ENCODE results near the gene FLAD1. TPM values are rescaled to one million over a fixed set of nuclear protein-coding genes. Genes with fewer than 3 reads are reported as not detected.
A peak's percentile ranks its signal among the peaks of the same experiment; 100 is the strongest.

The FLAD1 gene
- total RNA-seq, 4 donors from 2014 or later, result 12.8 to 23.5 (median 20.7) TPM

DNA sequence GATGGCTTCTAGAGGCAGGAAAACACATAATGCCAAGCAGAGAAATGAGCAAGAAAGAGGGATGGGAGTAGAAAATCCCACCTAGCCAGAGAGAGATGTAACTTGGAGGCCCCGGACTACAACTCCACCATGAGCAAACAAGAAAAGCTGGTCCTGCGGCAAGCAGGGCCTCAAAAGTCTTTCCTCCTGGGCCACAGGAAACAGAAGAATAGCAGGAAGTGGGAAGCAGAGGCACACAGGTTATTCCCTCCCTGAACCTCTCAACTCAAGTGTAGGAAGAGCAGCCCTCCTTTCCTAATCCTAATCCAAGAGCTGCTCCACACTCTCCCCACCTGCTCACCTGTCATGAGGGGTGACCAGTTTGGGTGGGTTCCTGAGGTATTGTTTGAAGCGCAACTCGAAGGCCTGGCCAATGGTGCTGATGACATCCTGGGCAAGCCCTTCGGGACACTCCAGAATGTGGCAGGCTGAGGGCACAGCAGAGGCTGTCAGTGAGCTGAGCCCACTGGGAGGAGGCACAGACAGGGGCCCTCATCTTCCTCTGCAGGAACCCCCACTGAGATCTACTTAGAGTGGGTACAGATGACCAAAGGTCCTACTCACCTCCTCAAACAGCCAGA is 15.7 kb upstream of the FLAD1 start:
- no peak overlapping the region for H3K4me3 ChIP-seq
- peaks cover 0 to 70% (median 38%) of the 10 kb centered on the region in 3 donors for H3K4me1 ChIP-seq
- H3K27ac ChIP-seq, result peak overlapping the region in 3 of 4 donors; percentile 64 to 99 (median 95)
- no peaks in the 10 kb centered on the region for H3K27me3 ChIP-seq
- no peak for ATAC-seq
- H3K9me3 ChIP-seq, result no peaks in the 10 kb centered on the region
- TF ChIP-seq, protein P1, sequence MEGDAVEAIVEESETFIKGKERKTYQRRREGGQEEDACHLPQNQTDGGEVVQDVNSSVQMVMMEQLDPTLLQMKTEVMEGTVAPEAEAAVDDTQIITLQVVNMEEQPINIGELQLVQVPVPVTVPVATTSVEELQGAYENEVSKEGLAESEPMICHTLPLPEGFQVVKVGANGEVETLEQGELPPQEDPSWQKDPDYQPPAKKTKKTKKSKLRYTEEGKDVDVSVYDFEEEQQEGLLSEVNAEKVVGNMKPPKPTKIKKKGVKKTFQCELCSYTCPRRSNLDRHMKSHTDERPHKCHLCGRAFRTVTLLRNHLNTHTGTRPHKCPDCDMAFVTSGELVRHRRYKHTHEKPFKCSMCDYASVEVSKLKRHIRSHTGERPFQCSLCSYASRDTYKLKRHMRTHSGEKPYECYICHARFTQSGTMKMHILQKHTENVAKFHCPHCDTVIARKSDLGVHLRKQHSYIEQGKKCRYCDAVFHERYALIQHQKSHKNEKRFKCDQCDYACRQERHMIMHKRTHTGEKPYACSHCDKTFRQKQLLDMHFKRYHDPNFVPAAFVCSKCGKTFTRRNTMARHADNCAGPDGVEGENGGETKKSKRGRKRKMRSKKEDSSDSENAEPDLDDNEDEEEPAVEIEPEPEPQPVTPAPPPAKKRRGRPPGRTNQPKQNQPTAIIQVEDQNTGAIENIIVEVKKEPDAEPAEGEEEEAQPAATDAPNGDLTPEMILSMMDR (IDR thresholded peaks at IDR 0.05), result no peak
- TF ChIP-seq EP300 (IDR thresholded peaks at IDR 0.05), result no peak
- TF ChIP-seq POLR2A (IDR thresholded peaks at IDR 0.05), result no peak
- 80% methylated on average over 2 of the region's 5 CpGs; no CpG with 5 or more reads in 1 of the 2 donors for WGBS, 2 donors (ENCODE audit: low coverage in 1 of 2)
- peaks cover 0 to 63% of the 10 kb centered on the region in 2 donors for H3K36me3 ChIP-seq

DNA sequence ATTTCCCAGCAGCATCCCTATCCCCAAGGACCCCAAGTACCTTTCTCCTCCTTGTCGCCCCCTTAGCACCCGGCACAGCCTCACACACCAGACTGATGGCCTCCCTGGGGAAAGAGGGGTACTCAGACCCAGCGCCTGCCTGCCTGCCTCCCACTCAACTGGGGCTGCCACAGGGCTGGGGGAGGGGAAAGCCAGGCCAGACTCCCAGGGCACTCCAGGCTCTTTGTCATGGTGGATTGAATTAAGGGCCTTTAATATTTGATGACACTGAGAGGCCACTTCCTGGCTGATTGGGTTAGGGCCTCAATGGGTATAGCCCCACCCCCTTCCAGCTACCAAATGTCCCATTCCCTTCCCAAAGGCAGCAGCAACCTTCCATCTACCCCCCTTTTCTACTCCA is 14.4 kb upstream of the FLAD1 start:
- peak overlapping the region in 1 of 2 donors; percentile 55 for H3K4me3 ChIP-seq

DNA sequence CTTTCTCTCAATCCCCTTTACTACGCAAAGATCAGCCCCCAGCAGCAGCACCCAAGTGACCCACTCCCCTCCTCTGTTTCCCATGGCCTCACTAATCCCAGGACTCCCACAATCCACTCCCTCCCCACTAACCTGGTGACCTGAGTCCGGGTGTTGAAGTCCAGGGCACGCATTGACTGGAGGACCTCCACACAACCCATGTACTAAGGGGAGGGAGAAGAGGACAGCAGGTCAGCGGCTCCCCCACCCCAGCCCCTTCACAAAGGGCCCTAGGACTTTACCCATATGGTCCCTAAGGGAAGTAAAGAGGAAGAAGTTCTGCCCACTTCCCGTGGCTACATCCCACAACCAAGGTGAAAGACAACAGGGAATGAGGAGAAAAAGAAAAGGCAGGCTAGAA is 13.9 kb upstream of the FLAD1 start:
- no peaks in the 10 kb centered on the region for H3K27me3 ChIP-seq
- H3K36me3 ChIP-seq, result peaks cover 0 to 47% of the 10 kb centered on the region in 2 donors
- no peaks in the 10 kb centered on the region for H3K9me3 ChIP-seq
- peak overlapping the region in 1 of 2 donors; percentile 55 for H3K4me3 ChIP-seq
- H3K27ac ChIP-seq, result peak overlapping the region in 3 of 4 donors; percentile 95 to 99 (median 99)
- H3K4me1 ChIP-seq, result peaks cover 2 to 65% (median 34%) of the 10 kb centered on the region in 3 donors
- TF ChIP-seq POLR2A (IDR thresholded peaks at IDR 0.05), result no peak
- no peak for TF ChIP-seq POLR2AphosphoS5 (IDR thresholded peaks at IDR 0.05)
- TF ChIP-seq, protein P1 (IDR thresholded peaks at IDR 0.05), result no peak
- TF ChIP-seq EP300 (IDR thresholded peaks at IDR 0.05), result no peak
- WGBS, 2 donors (ENCODE audit: low coverage in 1 of 2), result 75 to 80% methylated on average over 1 of the region's 5 CpGs
- ATAC-seq, result no peak

More for the DNA sequence above, 14.4 kb upstream of the FLAD1 start:
- no peaks in the 10 kb centered on the region for H3K9me3 ChIP-seq
- no peak for ATAC-seq
- no peaks in the 10 kb centered on the region for H3K27me3 ChIP-seq
- TF ChIP-seq, protein P1 (IDR thresholded peaks at IDR 0.05), result no peak
- TF ChIP-seq POLR2A (IDR thresholded peaks at IDR 0.05), result no peak
- peaks cover 2 to 68% (median 34%) of the 10 kb centered on the region in 3 donors for H3K4me1 ChIP-seq
- H3K36me3 ChIP-seq, result peaks cover 0 to 52% of the 10 kb centered on the region in 2 donors
- WGBS, 2 donors (ENCODE audit: low coverage in 1 of 2), result no CpG with 5 or more reads among the region's 3 CpGs
- H3K27ac ChIP-seq, result peak overlapping the region in 3 of 4 donors; percentile 95 to 99 (median 99)

DNA sequence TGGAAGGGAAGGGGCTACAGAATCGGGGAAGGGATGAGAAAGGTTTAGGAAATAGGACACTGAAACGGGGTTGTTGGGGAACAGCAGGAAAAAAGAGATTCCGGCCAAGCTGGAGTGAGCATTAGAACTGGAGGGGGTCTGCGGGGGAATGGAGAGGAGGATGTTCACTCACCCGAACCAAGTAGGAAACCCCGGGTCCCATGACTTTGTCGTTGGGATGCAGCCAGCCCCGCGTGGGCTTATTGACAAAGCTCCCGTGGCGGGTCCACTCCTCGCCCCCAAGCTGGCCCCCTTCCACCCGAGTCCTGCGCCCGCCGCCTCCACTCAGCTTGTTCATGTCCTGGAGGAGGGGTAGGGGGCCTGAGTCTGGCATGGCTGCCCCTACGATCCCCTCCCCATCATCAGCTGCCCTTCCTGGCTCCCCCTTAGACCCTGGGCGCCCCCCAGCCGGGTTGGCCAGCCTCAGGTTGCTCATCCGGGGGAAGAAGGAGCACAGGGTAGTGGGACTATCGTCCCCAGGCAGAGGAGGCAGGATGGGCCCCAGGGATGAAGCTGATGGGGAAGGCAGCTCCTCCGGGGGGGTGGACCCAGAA is 13.2 kb upstream of the FLAD1 start:
- Histone ChIP-seq H3K27me3 (no peaks in the 10 kb centered on the region), H3K36me3 (peaks cover 0 to 40% of the 10 kb centered on the region in 2 donors), H3K27ac (peak overlapping the region; percentile 95 to 99 (median 99)), H3K4me3 (peak overlapping the region; percentile 32 to 55), H3K9me3 (no peaks in the 10 kb centered on the region), H3K4me1 (peaks cover 2 to 65% (median 34%) of the 10 kb centered on the region in 3 donors)
- ATAC-seq, result no peak
- no peak for TF ChIP-seq POLR2AphosphoS5 (IDR thresholded peaks at IDR 0.05)
- 16 to 22% methylated on average over 5 to 11 of the region's 22 CpGs for WGBS, 2 donors (ENCODE audit: low coverage in 1 of 2)

GRCh38 chr1:154970631-154971340 is 12.4 kb upstream of the FLAD1 start, which contains the start of gene SHC1:
TSS of gene SHC1 (minus strand) at chr1:154970747. CDS start at chr1:154970526, 221 bp downstream.
- TF ChIP-seq, protein P1 (IDR thresholded peaks at IDR 0.05), result peak in 1 of 4 experiments; percentile 9
- TF ChIP-seq EP300 (IDR thresholded peaks at IDR 0.05) (no peak), POLR2A (IDR thresholded peaks at IDR 0.05) (peak; percentile 76 to 89), POLR2AphosphoS5 (IDR thresholded peaks at IDR 0.05) (peak; percentile 97)
- 0 to 3% methylated on average over 5 to 9 of the region's 15 CpGs for WGBS, 2 donors (ENCODE audit: low coverage in 1 of 2)

More at GRCh38 chr1:154970631-154971340, 12.4 kb upstream of the FLAD1 start, which contains the start of gene SHC1:
- Histone ChIP-seq H3K27me3 (no peaks in the 10 kb centered on the region), H3K4me3 (peak within 1 kb of the TSS; percentile 32 to 55), H3K27ac (peak within 1 kb of the TSS; percentile 95 to 99 (median 99)), H3K9me3 (no peaks in the 10 kb centered on the region), H3K36me3 (peaks cover 0 to 31% of the 10 kb centered on the region in 2 donors), H3K4me1 (peaks cover 2 to 70% (median 34%) of the 10 kb centered on the region in 3 donors)
- peak; percentile 69 for ATAC-seq

All from gastroesophageal sphincter (tissue), 4 donors.